Hepatocyte (in vitro differentiated cells): ENCODE data around the gene LRRC3. TPM values are rescaled to one million over a fixed set of nuclear protein-coding genes. Genes with fewer than 3 reads are reported as not detected.
A peak's percentile ranks its signal among the peaks of the same experiment; 100 is the strongest.

Experiments used
- DNase-seq: peaks from one replicate; pipeline ENCODE4 v3.0.0-alpha.2; 2016; ENCODE audit warnings: low spot score
- H2AFZ ChIP-seq: fragments of 200-600 bp; sonication (generic); 2 replicates; pipeline ENCODE4 v1.6.0; 2016; ENCODE audit warnings: antibody characterized with exemption, mild to moderate bottlenecking
- H3K27ac ChIP-seq: fragments of 200-600 bp; sonication (generic); 2 replicates; pipeline ENCODE4 v1.5.1; 2016; ENCODE audit warnings: mild to moderate bottlenecking
- H3K27me3 ChIP-seq: fragments of 200-600 bp; sonication (generic); 2 replicates; pipeline ENCODE4 v1.6.1; 2016
- H3K36me3 ChIP-seq: fragments of 200-600 bp; sonication (generic); replicated peaks from 2 replicates; pipeline ENCODE4 v1.5.1; 2016; ENCODE audit warnings: low read depth; ENCODE audit not compliant: insufficient read depth
- H3K4me1 ChIP-seq: fragments of 200-600 bp; sonication (generic); 2 replicates; pipeline ENCODE4 v1.5.1; 2016; ENCODE audit warnings: mild to moderate bottlenecking, moderate library complexity; ENCODE audit not compliant: insufficient read depth
- H3K4me2 ChIP-seq: fragments of 200-600 bp; sonication (generic); 2 replicates; pipeline ENCODE4 v1.6.0; 2016
- H3K4me3 ChIP-seq: fragments of 200-600 bp; sonication (generic); 2 replicates; pipeline ENCODE4 v1.5.1; 2016; ENCODE audit warnings: mild to moderate bottlenecking
- H3K79me2 ChIP-seq: fragments of 200-600 bp; sonication (generic); 2 replicates; pipeline ENCODE4 v1.6.0; 2017; ENCODE audit warnings: mild to moderate bottlenecking
- H3K9me2 ChIP-seq: fragments of 200-600 bp; sonication (generic); replicated peaks from 2 replicates; pipeline ENCODE4 v1.6.0; 2017; ENCODE audit warnings: mild to moderate bottlenecking; ENCODE audit not compliant: insufficient read depth
- H3K9me3 ChIP-seq: fragments of 200-600 bp; sonication (generic); 2 replicates; pipeline ENCODE4 v1.5.1; 2016; ENCODE audit warnings: low read depth, mild to moderate bottlenecking
- H4K20me1 ChIP-seq: fragments of 200-600 bp; sonication (generic); 2 replicates; pipeline ENCODE4 v1.6.0; 2016; ENCODE audit warnings: mild to moderate bottlenecking; ENCODE audit not compliant: insufficient read depth, poor library complexity, severe bottlenecking
- EZH2 ChIP-seq: fragments of 200-600 bp; sonication (generic); IDR thresholded peaks from 2 replicates; pipeline ENCODE4 v1.6.1; 2016; ENCODE audit warnings: antibody characterized with exemption, mild to moderate bottlenecking, borderline replicate concordance
- EZH2phosphoT487 ChIP-seq: fragments of 200-600 bp; sonication (generic); IDR thresholded peaks from one replicate; pipeline ENCODE4 v1.6.1; 2018; ENCODE audit warnings: antibody characterized with exemption, mild to moderate bottlenecking, low read depth, moderate library complexity; ENCODE audit not compliant: unreplicated experiment, severe bottlenecking
- WGBS: methylation state at CpG from one replicate; pipeline ENCODE4 v1.1.6; 2016; ENCODE audit warnings: low lambda C conversion rate; ENCODE audit errors: missing lambda C conversion rate; 5-methylcytosine and 5-hydroxymethylcytosine counted together
- polyA plus RNA-seq: library from polyadenylated mRNA; unstranded; fragments of >200 nt; fragmentation: Nextera tagmentation; extraction: Ambion mirVana; gene quantifications from 2 replicates; pipeline ENCODE4 v1.2.1, GENCODE V29; 2016
- total RNA-seq: library from RNA; depleted of rRNA; stranded (reverse); fragments of >200 nt; gene quantifications from 2 replicates; pipeline ENCODE4 v1.2.3, GENCODE V29; 2014
- TF ChIP-seq, protein P1 (sequence below): fragments of 200-600 bp; sonication (generic); IDR thresholded peaks from 2 replicates; pipeline ENCODE4 v1.5.1; 2016; ENCODE audit warnings: antibody characterized with exemption, mild to moderate bottlenecking; ENCODE audit not compliant: poor library complexity

Gene LRRC3
- total and polyA plus RNA-seq, 2 experiments from 2014 or later = 7.2 to 7.3 TPM

DNA sequence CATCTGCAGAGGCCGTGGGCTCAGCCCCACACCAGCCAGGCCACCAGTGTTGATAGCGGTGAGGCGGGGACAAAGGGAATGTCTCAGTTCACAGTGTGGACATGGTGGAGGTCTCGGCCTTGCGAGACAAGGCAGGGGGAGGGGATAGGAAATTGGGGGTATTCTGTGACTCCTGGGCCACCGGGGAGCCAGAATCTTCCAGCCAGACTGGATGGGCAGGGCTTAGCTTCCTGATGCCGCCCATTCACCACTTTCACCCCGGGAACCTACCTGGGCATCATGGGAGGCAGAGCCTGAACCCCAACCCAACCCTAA lies 5.1 kb downstream of the LRRC3 start:
- 89% methylated on average over 7 of the region's 8 CpGs for WGBS

GRCh38 chr21:44461005-44461404 lies 5.7 kb downstream of the LRRC3 start:
- Histone ChIP-seq H2AFZ (no peak overlapping the region), H3K4me3 (no peak overlapping the region), H3K9me3 (no peaks in the 10 kb centered on the region), H3K27ac (no peak overlapping the region), H3K36me3 (no peaks in the 10 kb centered on the region), H3K79me2 (peaks cover 4% of the 10 kb centered on the region), H4K20me1 (no peaks in the 10 kb centered on the region), H3K9me2 (no peaks in the 10 kb centered on the region), H3K27me3 (no peaks in the 10 kb centered on the region), H3K4me1 (peaks cover 13% of the 10 kb centered on the region), H3K4me2 (no peak overlapping the region)
- DNase-seq = no peak
- TF ChIP-seq, protein P1, sequence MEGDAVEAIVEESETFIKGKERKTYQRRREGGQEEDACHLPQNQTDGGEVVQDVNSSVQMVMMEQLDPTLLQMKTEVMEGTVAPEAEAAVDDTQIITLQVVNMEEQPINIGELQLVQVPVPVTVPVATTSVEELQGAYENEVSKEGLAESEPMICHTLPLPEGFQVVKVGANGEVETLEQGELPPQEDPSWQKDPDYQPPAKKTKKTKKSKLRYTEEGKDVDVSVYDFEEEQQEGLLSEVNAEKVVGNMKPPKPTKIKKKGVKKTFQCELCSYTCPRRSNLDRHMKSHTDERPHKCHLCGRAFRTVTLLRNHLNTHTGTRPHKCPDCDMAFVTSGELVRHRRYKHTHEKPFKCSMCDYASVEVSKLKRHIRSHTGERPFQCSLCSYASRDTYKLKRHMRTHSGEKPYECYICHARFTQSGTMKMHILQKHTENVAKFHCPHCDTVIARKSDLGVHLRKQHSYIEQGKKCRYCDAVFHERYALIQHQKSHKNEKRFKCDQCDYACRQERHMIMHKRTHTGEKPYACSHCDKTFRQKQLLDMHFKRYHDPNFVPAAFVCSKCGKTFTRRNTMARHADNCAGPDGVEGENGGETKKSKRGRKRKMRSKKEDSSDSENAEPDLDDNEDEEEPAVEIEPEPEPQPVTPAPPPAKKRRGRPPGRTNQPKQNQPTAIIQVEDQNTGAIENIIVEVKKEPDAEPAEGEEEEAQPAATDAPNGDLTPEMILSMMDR = no peak
- TF ChIP-seq EZH2phosphoT487 = no peak
- TF ChIP-seq EZH2 = no peak
- 96% methylated on average over 7 of the region's 8 CpGs for WGBS

More for the DNA sequence above, 5.1 kb downstream of the LRRC3 start:
- TF ChIP-seq, protein P1 = no peak
- TF ChIP-seq EZH2 (no peak), EZH2phosphoT487 (no peak)
- Histone ChIP-seq H3K36me3 (no peaks in the 10 kb centered on the region), H3K4me1 (peaks cover 14% of the 10 kb centered on the region), H3K9me2 (no peaks in the 10 kb centered on the region), H2AFZ (no peak overlapping the region), H3K79me2 (peaks cover 4% of the 10 kb centered on the region), H3K4me2 (no peak overlapping the region), H3K27me3 (no peaks in the 10 kb centered on the region), H3K27ac (no peak overlapping the region), H3K4me3 (no peak overlapping the region), H3K9me3 (no peaks in the 10 kb centered on the region), H4K20me1 (no peaks in the 10 kb centered on the region)
- no peak for DNase-seq

DNA sequence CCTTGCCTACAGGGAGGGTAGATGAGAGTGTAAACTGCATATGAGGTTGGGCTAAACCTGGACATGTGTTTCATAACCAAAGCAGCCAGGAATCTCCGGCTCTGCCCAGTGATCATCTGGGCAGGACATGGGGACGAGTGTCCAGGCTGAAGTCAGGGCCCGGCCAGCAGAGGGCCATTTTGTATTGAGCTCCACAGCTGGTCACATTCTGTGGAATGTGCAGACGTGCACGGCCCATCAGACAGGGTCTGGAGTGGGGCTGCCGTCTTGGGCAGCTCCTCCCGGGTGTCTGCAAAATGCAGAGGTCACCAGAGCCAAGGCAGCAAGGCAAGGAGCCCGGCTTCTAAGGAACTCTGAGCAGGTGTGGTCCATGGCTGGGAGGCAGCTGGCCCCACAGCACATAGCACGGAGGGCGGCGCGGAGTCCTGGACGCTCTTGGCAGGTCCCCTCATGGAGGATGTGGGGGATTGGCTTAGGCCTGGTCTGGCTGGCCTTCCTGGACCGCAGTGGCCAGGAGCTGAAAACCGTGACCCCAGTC lies 6.2 kb downstream of the LRRC3 start:
- Histone ChIP-seq H3K79me2 (peaks cover 4% of the 10 kb centered on the region), H3K4me2 (no peak overlapping the region), H3K36me3 (no peaks in the 10 kb centered on the region), H3K4me1 (peaks cover 9% of the 10 kb centered on the region), H3K27ac (no peak overlapping the region), H4K20me1 (no peaks in the 10 kb centered on the region), H2AFZ (no peak overlapping the region), H3K27me3 (no peaks in the 10 kb centered on the region), H3K9me2 (no peaks in the 10 kb centered on the region), H3K9me3 (no peaks in the 10 kb centered on the region), H3K4me3 (no peak overlapping the region)
- no peak for TF ChIP-seq EZH2
- TF ChIP-seq, protein P1 = peak; percentile 21
- no peak for DNase-seq
- WGBS = 71% methylated on average over 15 of the region's 15 CpGs
